Spleen (tissue), 7 donors: ENCODE results near the gene MICAL3.

Experiments used
- CTCF ChIP-seq, 11 experiments: fragments of 200-600 bp in 7 of 11; fragments of 450-650 bp in 4 of 11; sonication (generic) in 4 of 11; IDR thresholded peaks in 8 of 11; conservative IDR thresholded peaks in 3 of 11; 1 replicate in 7 of 11; 2 replicates in 4 of 11; pipeline versions ENCODE4 v1.4.0 to v1.8.0; 2016 to 2021; ENCODE audit warnings: antibody characterized with exemption in 11 of 11, inconsistent platforms in 4 of 11, mild to moderate bottlenecking in 1 of 11
- POLR2A ChIP-seq, 3 donors: fragments of 450-650 bp; IDR thresholded peaks; one replicate each; pipeline ENCODE4 v1.5.1; 2017; ENCODE audit warnings: antibody characterized with exemption in 3 of 3, mild to moderate bottlenecking in 1 of 3
- POLR2AphosphoS5 ChIP-seq, 3 donors: sonication (generic); formaldehyde crosslinking; IDR thresholded peaks; one replicate each; pipeline ENCODE4 v1.5.1; 2017; ENCODE audit warnings: antibody characterized with exemption in 3 of 3
- donor health status: DM: no; HTN: no; CAD: no; lungs with moderate emphysema.
- donor health status: DM: no; HTN: no; CAD: no.
- donor health status: DM: no; HTN: no; CAD: no.

GRCh38 chr22:17930455-17931313 is 93.7 kb downstream of the MICAL3 start:
- TF ChIP-seq POLR2A (IDR thresholded peaks at IDR 0.05) (no peak), CTCF (IDR thresholded peaks at IDR 0.05 in 8 of 11, conservative IDR thresholded peaks at IDR 0.05 in 3 of 11) (no peak), POLR2AphosphoS5 (IDR thresholded peaks at IDR 0.05) (no peak)
